NCI-H82 treated with DMSO at 0.1 percent for 48 hours (cell line): ENCODE measurements around the gene MSH5.

Experiments used
- DNase-seq: peaks from one replicate; lab custom pipeline; 2025; ENCODE audit not compliant: unreplicated experiment; lab: John Stamatoyannopoulos, UW

Gene MSH5

DNA sequence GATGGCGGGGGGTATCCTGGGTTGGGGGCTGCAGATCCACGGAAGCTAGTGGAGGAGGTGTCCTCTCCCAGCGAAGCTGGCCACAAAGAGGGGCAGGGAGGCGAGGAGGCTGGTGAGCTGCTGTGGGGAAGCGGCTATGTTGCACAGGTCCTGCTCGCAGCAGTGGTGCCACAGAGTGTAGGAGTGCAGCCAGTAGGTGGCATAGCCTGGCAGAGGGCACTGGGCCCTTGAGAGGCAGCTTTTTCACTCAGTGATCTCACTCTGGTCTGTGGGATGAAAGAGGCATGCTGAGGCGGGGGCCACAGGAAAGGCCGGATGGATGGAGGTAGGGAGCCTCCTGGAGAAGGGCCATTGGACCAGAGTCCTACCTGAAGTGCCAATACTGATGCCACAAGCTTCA is 27.5 kb upstream of the MSH5 start:
- no peak for DNase-seq

DNA sequence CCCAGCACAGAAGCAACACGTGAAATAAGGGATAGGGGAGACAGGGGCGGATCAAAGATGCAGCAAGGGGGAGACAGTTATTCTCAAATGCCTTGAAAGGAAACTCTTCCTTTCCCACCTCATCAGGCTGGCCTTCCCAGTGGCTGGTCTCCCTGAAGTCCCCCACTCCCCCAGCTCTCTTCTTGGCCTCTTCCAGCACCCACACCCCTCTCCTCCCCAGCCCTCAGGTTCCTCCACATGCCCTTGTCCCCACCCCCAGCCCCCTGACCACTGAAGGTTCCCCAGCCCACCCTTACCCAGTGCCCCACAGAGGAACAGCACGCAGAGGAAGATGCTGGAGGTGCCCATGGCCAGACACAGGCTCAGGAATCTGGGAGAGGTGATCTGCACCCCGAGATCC is 26.3 kb upstream of the MSH5 start:
- no peak for DNase-seq

DNA sequence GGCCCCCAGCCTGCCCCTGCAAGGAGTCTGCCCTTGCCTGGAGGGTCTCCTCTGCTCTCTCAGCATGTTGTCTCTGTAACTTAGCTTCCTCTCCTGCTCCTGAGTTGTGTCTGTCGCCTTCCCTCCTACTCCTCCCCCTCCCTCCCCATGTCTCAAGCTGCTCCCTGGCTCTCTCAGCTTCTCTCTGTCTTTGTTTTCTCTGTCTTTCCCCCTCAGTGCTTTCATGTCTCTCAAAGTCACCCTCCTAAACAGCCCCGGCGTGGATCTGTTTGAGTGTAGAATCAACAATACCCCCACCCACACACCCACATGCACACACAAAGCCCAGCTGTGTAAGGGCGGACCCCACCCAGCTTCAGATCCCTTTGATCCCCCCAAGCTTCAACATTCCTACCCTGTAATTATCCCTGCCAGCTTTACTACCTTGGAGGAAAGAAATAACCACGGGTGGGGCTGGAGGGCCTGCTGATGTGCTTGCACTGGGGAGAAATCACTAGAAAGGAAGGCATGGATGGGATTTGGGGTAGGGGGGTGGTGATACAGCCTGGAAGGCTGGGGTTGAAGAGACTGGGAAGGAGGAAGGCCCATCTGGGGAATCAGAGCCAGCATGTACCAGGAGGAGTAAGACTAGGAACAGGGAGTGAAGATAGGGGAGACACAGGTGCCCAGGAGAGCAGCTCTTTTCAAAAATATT is 25.7 kb upstream of the MSH5 start:
- no peak for DNase-seq

GRCh38 chr6:31715022-31715958 is 24.5 kb upstream of the MSH5 start, which contains the start of gene LY6G6D:
Gene LY6G6D, plus strand, starts transcription at chr6:31715348. Its CDS starts 8 bp downstream, at chr6:31715356.
- no peak for DNase-seq

DNA sequence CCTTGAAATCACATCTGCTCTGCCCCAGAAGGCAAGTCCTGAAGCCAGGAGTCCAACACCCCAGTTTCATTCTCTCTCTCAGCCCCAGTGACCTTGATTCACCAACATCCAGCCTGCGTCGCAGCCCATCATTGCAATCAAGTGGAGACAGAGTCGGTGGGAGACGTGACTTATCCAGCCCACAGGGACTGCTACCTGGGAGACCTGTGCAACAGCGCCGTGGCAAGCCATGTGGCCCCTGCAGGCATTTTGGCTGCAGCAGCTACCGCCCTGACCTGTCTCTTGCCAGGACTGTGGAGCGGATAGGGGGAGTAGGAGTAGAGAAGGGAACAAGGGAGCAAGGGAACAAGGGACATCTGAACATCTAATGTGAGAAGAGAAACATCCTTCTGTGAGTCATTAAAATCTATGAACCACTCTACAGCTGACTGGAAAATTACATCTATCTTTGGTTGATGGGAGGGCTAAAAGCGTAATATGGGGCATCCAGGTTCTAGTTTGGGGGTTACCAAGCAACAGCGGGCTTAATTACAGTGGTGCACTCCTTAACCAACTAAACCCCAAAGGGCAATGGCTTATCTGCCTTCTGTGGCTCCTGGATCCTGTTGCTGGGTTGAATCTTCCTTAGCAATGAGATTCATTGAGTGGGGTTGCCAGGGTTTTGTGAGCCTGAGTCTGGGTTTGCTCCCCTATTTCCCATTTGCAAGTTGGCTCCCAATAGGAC is 22.1 kb upstream of the MSH5 start:
- DNase-seq, result no peak

GRCh38 chr6:31718265-31718664 is 21.5 kb upstream of the MSH5 start:
- DNase-seq, result no peak

- no peak for DNase-seq
These were observed 20.8 kb upstream of the MSH5 start for GRCh38 chr6:31719001-31719400.

- no peak for DNase-seq
These were observed 19.5 kb upstream of the MSH5 start for GRCh38 chr6:31720196-31720770.

DNA sequence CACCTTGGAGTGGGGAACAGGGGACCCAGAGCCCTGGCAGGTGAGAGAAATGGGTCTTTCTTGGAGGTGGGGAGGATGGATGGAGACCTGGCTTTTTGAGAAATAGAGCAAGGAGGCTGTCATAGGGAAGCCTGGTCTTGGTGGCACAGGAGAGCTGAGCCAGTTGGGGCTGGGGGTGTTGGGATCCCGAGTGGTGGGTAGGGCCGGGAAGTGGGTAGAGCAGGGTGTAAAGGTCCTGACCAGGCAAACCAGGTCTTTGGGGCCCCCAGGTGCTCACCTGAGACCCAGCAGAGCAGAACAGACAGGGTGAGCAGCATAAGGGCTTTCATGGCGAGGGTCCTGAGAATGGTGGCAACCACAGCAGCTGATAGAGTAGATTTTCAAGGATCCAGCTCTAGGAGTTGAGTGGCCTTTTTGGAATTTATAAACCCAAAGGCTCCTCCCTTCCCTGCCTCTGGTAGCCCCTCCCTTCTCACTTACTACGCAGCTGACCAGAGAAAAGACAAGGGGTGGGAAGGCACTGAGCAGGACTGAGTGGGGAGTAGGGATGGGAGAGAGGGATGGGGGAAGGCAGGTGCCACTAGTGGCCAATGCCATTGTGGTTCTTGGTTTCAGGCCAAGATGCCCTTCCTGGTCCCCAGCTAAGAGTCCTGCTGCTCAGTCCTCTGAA is 18.3 kb upstream of the MSH5 start, which contains the start of gene LY6G6C:
Gene LY6G6C (minus strand): TSS at position 396 of the 670 bp plus-strand sequence. CDS start 67 bp downstream, at position 329.
- no peak for DNase-seq

- no peak for DNase-seq
These were observed 17.6 kb upstream of the MSH5 start for GRCh38 chr6:31722173-31722572.

DNA sequence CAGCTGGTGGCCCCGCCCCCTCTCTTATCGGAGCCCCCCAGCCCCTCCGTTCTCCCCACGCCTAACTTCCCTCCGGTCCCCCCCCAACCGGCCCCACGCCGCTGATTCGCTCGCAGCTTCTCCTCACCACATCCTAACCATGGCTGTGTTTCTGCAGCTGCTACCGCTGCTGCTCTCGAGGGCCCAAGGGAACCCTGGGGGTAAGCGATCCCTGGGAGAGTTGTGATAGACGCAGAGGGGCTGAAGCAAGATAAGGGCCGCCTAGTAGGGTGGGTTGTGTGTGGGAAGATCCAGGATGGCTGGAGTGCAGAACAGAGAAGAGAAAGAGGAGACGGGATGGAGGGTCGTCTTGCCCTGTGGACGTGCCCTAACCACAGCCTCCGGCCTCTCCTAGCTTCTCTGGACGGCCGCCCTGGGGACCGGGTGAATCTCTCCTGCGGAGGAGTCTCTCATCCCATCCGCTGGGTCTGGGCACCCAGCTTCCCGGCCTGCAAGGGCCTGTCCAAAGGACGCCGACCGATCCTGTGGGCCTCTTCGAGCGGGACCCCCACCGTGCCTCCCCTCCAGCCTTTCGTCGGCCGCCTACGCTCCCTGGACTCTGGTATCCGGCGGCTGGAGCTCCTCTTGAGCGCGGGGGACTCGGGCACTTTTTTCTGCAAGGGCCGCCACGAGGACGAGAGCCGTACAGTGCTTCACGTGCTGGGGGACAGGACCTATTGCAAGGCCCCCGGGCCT is 16.4 kb upstream of the MSH5 start, which contains the start of gene MPIG6B:
Gene MPIG6B (plus strand): TSS at position 129 of the 735 bp plus-strand sequence. CDS start 11 bp downstream, at position 140.
- no peak for DNase-seq

DNA sequence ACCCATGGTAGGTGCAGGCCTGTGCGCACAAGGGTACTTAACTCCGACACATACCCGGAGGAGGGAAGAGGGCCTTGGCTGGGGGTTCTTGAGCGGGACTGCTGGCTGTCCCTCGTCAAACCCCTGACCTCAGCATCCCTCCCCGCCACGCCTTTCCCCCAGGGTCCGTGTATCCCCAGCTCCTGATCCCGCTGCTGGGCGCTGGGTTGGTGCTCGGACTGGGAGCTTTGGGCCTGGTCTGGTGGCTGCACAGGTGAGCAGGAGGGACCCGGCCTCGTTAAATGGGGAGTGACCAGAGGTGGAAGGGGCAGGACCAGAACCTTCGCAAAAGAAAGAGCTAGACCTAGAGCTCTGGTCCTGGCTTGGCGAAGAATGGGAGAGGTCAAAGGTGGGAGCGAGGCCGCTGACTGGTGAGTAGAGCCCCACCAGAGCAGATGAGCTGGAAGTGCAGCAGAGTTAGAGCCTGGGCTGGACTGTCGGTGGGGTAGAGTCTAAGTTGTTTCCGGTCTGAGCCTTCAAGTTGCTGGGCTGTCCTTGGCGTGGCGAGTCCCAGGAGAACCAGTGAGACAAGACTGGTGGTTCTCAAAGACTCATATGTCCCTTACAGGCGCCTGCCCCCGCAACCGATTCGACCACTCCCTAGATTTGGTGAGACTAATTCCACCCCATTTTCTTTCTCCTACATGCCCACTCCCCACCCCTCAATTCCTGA is 15.7 kb upstream of the MSH5 start:
- no peak for DNase-seq

DNA sequence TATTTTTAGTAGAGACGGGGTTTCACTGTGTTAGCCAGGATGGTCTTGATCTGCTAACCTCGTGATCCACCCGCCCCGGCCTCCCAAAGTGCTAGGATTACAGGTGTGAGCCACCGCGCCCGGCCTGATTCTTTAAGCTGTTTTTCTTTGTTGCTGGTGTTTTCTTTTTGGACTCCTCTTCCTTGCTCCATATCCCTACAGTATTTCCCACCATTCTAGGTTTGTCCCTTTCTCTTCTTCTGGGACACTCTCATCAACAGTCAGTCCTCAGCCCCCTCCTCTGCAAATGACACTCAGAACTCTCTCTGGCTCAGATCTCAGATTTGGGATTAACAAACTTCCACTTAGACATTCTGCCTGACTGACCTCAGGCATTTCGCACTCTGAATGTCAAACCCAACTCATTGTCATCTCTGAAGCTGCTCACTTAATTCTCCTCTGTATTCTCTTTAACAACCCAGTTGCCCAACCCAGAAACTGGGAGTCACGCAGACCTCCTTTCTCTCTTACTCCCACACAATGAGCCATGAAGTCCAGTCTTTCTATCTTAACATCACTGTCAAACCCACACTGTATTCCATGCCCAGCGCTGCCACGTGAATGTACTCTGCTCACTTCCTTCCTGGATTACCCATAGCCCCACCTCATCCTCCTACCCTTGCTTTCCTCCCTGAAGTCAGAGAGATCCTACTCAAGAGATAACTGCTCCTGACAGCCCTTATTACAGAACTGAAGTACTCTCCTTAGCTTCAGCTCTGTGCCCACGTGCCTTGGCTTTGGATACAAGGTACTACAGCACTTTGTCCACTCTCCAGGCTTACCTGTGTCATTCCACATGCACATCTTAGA is 14.1 kb upstream of the MSH5 start:
- DNase-seq, result no peak

GRCh38 chr6:31727034-31727716 is 12.6 kb upstream of the MSH5 start:
- DNase-seq, result no peak

- DNase-seq, result no peak
These were observed 11.8 kb upstream of the MSH5 start for GRCh38 chr6:31727717-31728671.

DNA sequence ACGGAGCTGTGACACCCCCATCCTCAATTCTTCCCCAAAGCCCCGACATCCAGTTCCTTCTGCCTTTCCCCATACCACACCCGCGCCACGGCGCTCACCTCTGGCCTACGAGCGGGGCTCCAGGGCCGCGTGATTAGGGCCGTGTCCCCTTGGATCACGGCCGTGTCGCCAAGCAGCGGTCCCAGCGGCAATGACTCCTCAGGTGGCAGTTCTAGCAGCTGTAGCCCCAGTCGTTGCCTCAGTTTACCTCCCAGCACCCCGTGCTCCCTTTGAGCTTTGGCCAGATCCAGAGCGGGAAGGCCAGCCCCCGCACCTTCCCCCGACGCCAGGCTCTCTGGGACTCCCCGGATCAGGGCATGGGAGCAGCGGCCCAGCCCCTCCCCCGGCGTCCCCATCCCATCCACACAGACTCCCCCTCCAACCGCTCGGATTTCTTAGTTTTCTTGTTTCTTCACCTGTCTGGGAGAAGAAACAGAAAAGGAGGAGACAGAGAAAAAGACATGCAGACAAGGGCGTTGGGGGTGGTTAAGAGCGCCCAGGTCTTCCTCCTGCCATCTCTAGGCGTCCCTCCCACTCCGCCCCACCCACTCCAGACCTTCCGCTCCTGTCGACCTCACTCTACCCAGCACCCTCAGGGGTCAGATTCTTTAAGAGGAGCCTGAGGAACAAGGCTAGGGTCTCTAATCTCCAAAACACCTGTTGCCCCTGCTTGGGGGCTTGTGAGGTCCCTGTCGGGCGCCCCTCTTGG is 10.9 kb upstream of the MSH5 start, which contains the start of gene DDAH2:
Gene DDAH2 (minus strand): TSS at position 533 of the 748 bp plus-strand sequence. CDS start 138 bp downstream, at position 395.
- no peak for DNase-seq
